ENCODE measurements around the gene KIF3A. TPM values are rescaled to one million over a fixed set of nuclear protein-coding genes. Genes with fewer than 3 reads are reported as not detected.

The KIF3A gene
- total RNA-seq, 1 donor from 2014 or later: 33.6 TPM

DNA sequence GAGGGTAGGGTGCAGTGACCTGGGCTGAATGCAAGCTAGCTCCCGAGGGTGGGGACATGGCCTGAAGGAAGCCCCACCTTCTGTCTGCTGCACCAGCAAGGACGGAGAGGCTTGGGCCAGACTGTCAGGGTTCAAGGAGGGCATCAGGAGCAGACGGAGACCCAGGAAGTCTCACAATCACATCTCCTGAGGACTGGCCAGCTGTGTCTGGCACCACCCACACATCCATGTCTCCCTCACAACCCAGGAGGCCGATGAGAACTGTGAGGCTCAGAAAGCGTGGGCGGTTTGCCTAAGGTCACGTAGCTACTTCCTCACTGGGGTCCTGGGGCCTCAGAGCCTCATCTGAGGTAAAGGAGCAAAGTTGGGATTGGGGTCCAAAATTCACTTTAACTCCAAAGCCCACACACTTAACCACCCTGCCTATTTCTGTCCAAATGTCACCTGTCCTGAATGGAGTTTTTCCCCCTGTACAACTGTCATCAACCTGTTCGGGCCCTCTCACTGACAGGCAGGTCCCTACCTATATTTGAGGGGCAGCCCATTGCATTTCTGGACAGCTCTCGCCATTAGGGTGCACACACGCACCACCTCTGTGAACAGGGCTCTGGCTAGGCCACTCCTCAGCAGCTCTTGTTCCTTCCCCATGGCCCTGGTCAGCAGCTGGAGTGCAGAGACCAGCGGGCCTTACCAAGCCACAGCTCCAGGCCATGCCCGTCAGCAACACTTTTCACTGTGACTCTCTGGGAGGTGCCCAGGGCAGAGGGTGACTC lies 75.9 kb downstream of the KIF3A start:
- Mint-ChIP-seq H3K9me3 (ENCODE audit: low read depth) (no peaks in the 10 kb centered on the region), H3K36me3 (ENCODE audit: insufficient read depth) (no peaks in the 10 kb centered on the region)

GRCh38 chr5:132659598-132660493 lies 77.5 kb downstream of the KIF3A start:
- no peaks in the 10 kb centered on the region for H3K9me3 Mint-ChIP-seq (ENCODE audit: low read depth)
- no peak for DNase-seq (ENCODE audit: low spot score, unreplicated experiment)
- no peak overlapping the region for H3K4me3 Mint-ChIP-seq (ENCODE audit: low read depth)
- H3K36me3 Mint-ChIP-seq (ENCODE audit: insufficient read depth): peaks cover under 1% of the 10 kb centered on the region
- peaks cover 9% of the 10 kb centered on the region for H3K4me1 Mint-ChIP-seq (ENCODE audit: low read depth)
- peaks cover 52% of the 10 kb centered on the region for H3K27me3 Mint-ChIP-seq
- no peak for TF ChIP-seq CTCF (IDR thresholded peaks at IDR 0.05; ENCODE audit: unreplicated experiment)
- H3K27ac Mint-ChIP-seq: no peak overlapping the region

More for the DNA sequence above, 75.9 kb downstream of the KIF3A start:
- Mint-ChIP-seq H3K27me3 (peaks cover 46% of the 10 kb centered on the region), H3K4me1 (ENCODE audit: low read depth) (peaks cover 9% of the 10 kb centered on the region), H3K4me3 (ENCODE audit: low read depth) (no peak overlapping the region), H3K27ac (no peak overlapping the region)
- TF ChIP-seq CTCF (IDR thresholded peaks at IDR 0.05; ENCODE audit: unreplicated experiment): no peak
- DNase-seq (ENCODE audit: low spot score, unreplicated experiment): no peak

- TF ChIP-seq CTCF (IDR thresholded peaks at IDR 0.05; ENCODE audit: unreplicated experiment): no peak
- DNase-seq (ENCODE audit: low spot score, unreplicated experiment): no peak
- peaks cover 58% of the 10 kb centered on the region for H3K27me3 Mint-ChIP-seq
- no peaks in the 10 kb centered on the region for H3K9me3 Mint-ChIP-seq (ENCODE audit: low read depth)
- peaks cover 5% of the 10 kb centered on the region for H3K4me1 Mint-ChIP-seq (ENCODE audit: low read depth)
- no peak overlapping the region for H3K4me3 Mint-ChIP-seq (ENCODE audit: low read depth)
- H3K36me3 Mint-ChIP-seq (ENCODE audit: insufficient read depth): peaks cover 1% of the 10 kb centered on the region
- no peak overlapping the region for H3K27ac Mint-ChIP-seq
Observed at GRCh38 chr5:132658381-132659302, 78.7 kb downstream of the KIF3A start.

GRCh38 chr5:132657676-132658380 lies 79.5 kb downstream of the KIF3A start, which contains the start of gene IL13:
TSS of gene IL13 (plus strand) at chr5:132658173. CDS start at chr5:132658187, 14 bp downstream.
- no peak for DNase-seq (ENCODE audit: low spot score, unreplicated experiment)
- no peaks in the 10 kb centered on the region for H3K4me1 Mint-ChIP-seq (ENCODE audit: low read depth)
- no peak within 1 kb of the TSS for H3K27ac Mint-ChIP-seq
- H3K27me3 Mint-ChIP-seq: peaks cover 58% of the 10 kb centered on the region
- no peaks in the 10 kb centered on the region for H3K9me3 Mint-ChIP-seq (ENCODE audit: low read depth)
- TF ChIP-seq CTCF (IDR thresholded peaks at IDR 0.05; ENCODE audit: unreplicated experiment): no peak
- no peak within 1 kb of the TSS for H3K4me3 Mint-ChIP-seq (ENCODE audit: low read depth)
- peaks cover 1% of the 10 kb centered on the region for H3K36me3 Mint-ChIP-seq (ENCODE audit: insufficient read depth)

All from progenitor cell of endocrine pancreas (in vitro differentiated cells).